NB4 (cell line): ENCODE measurements around the gene KRTAP1-1.
"Not testable (repeated sequence)": the region's sequence is repeated elsewhere in the genome, so short reads cannot be mapped to it uniquely, and the experiment has no call there.

Experiments used
- DNase-seq: peaks from one replicate; pipeline ENCODE4 v3.0.0; 2010; ENCODE audit warnings: low read depth
- H3K4me3 ChIP-seq: one replicate; pipeline ENCODE4 v1.5.1; 2011; ENCODE audit warnings: mild to moderate bottlenecking, low read depth, low read length, moderate library complexity
- MYC ChIP-seq: IDR thresholded peaks from 2 replicates; pipeline ENCODE4 v1.6.1; 2011; ENCODE audit warnings: low read depth, low read length
- POLR2A ChIP-seq: IDR thresholded peaks from 2 replicates; pipeline ENCODE4 v1.6.1; 2011; ENCODE audit warnings: mild to moderate bottlenecking; ENCODE audit not compliant: insufficient read length; ENCODE audit errors: extremely low read depth
- TF ChIP-seq, protein P1 (sequence below): IDR thresholded peaks from one replicate; pipeline ENCODE4 v1.5.1; 2012; ENCODE audit warnings: low read depth, low read length
- TF ChIP-seq, protein P2 (sequence below): IDR thresholded peaks from 2 replicates; pipeline ENCODE4 v1.6.1; 2011; ENCODE audit warnings: low read depth, low read length

KRTAP1-1 gene

DNA sequence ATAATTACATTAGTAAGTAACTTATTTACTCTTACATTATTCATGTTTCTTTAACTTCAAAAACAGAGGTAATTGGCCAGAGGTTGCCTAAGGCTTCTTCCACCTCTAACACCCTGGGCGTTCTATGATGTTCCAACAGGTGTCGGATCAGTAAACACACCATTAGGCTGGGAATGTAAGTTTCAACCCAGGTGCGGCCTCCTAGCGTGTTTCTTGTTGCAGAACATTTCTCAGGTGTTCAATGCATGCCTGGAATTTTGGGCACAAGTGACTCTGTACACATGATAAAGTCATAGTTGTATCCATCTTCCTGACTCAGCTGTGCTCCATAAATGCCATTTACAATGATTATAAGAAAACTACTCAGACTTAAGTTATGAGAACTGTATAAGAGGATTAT is 12.8 kb upstream of the KRTAP1-1 start:
- H3K4me3 ChIP-seq = no peak overlapping the region
- no peak for DNase-seq
- TF ChIP-seq, protein P1, sequence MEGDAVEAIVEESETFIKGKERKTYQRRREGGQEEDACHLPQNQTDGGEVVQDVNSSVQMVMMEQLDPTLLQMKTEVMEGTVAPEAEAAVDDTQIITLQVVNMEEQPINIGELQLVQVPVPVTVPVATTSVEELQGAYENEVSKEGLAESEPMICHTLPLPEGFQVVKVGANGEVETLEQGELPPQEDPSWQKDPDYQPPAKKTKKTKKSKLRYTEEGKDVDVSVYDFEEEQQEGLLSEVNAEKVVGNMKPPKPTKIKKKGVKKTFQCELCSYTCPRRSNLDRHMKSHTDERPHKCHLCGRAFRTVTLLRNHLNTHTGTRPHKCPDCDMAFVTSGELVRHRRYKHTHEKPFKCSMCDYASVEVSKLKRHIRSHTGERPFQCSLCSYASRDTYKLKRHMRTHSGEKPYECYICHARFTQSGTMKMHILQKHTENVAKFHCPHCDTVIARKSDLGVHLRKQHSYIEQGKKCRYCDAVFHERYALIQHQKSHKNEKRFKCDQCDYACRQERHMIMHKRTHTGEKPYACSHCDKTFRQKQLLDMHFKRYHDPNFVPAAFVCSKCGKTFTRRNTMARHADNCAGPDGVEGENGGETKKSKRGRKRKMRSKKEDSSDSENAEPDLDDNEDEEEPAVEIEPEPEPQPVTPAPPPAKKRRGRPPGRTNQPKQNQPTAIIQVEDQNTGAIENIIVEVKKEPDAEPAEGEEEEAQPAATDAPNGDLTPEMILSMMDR = no peak
- no peak for TF ChIP-seq MYC
- TF ChIP-seq, protein P2, sequence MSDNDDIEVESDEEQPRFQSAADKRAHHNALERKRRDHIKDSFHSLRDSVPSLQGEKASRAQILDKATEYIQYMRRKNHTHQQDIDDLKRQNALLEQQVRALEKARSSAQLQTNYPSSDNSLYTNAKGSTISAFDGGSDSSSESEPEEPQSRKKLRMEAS = no peak
- TF ChIP-seq POLR2A = no peak

DNA sequence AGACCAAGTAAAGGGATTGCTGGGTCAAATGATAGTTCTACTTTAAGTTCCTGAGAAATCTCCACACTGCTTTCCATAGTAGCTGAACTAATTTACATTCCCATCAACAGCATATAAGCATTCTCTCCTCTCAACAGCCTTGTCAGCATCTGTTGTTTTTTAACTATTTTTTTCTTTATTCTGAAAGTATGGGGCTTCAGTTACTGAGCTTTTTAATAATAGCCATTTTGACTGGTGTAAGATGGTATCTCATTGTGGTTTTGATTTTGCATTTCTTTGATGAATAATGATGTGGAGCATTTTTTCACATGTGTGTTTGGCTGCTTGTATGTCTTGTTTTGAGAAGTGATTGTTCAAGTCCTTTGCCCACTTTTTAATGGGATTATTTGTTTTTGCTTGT is 11.3 kb upstream of the KRTAP1-1 start:
- TF ChIP-seq POLR2A (no peak), MYC (no peak)
- TF ChIP-seq, protein P1 = no peak
- TF ChIP-seq, protein P2 = no peak
- no peak overlapping the region for H3K4me3 ChIP-seq
- DNase-seq = no peak

DNA sequence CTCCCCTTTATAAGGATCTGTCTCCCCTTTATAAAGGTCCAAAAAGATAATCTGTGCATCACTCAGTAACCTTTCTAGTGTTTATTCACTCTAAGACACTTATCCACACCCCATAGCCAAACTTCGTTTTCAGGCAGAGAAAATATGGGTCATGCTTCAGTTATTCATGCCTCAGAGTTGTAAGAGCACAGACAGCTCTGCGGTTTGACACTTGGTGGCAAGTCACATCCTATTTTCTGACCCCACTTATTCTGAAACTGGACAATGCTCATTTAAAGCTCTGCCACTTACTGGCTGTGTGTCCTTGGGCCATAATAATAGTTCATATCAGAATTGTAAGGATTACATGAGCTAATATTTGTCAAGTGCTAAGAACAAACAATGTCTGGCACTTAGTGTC is 7.9 kb upstream of the KRTAP1-1 start:
- DNase-seq = no peak
- TF ChIP-seq POLR2A (no peak), MYC (no peak)
- TF ChIP-seq, protein P1 = no peak
- TF ChIP-seq, protein P2 = no peak
- H3K4me3 ChIP-seq = no peak overlapping the region

DNA sequence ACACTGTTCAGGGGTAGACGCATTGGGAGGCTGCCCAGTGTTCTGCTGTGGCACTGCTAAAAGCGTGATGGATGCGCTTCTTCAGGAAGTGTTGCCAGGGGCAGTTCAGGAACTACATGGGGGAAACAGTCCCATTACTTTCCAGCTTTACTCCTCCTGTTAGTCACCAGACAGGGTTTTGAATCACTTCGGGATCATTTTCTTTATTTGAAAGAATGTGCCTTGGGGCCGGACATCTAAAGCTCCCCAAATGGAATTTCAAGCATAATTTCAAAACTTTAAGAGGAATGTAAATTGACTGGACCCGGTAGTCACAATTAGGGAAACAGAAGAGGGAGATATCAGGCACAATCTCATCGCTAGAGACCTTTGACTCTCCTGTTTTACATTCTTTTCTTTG is 7.2 kb upstream of the KRTAP1-1 start:
- TF ChIP-seq, protein P2 = no peak
- no peak for TF ChIP-seq POLR2A
- TF ChIP-seq MYC = no peak
- TF ChIP-seq, protein P1 = no peak
- DNase-seq = no peak
- H3K4me3 ChIP-seq = no peak overlapping the region

DNA sequence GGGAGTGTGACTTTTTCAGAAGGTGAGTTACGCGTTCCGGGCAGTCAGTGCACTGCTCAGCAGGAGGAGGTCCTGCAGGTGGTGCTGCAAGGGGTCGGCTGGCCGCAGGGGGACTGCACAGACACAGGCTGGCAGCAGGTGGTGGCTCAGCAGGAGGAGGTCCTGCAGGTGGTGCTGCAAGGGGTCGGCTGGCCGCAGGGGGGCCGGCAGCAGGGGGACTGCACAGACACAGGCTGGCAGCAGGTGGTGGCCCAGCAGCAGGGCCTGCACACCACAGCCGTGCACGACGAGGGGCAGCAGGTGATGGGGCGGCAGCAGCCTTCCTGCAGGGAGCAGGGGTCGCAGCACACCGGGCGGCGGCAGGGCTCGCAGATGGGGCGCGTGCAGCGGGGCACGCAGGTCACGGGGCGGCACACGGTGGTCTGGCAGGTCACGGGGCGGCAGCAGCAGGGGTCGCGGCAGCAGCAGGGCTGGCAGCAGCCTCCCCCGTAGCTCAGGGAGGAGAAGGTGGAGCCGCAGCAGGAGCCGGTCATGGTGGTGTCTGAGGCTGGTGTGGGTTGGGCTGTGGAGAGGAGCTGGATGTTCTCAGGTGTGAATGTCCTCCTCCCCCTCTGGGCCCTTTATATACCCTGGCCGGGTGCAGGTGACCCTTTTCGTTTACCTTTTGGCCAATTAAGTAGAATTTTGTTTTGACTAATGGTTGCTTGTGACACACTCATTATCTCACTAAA is 5.7 kb upstream of the KRTAP1-1 start, which contains the start of gene KRTAP2-1:
KRTAP2-1 (minus strand) TSS at position 582 of the 731 bp plus-strand sequence; CDS start at position 533, 49 bp downstream.
- H3K4me3 ChIP-seq, DNase-seq: not testable (repeated sequence)

DNA sequence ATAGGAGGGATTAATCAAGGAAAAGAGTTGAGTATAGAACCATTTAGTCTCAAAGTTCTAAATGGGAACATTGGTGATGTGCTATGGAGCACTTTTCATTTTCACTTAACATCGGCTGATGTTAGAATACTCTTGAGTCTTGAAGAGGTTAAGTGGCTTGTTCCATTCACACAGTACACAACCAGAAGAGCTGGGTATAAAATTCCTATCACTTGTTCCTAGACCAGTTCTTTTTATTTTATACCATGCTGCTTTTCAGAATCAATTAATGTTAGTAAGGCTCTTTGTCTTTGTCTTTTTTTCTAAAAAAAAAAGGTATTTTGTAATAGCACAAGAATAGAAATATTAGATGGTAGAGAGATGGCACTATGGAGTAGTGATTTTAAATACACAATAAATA is 1.7 kb upstream of the KRTAP1-1 start:
- no peak overlapping the region for H3K4me3 ChIP-seq
- DNase-seq = no peak
- TF ChIP-seq MYC (no peak), POLR2A (no peak)
- TF ChIP-seq, protein P1 = no peak
- TF ChIP-seq, protein P2 = no peak
